NCI-H2081 treated with DMSO at 0.1 percent for 48 hours (cell line): Measurements from ENCODE around the gene PUSL1.

Source experiments
- DNase-seq: peaks from one replicate; lab custom pipeline; 2025; lab: John Stamatoyannopoulos, UW

PUSL1 gene, protein sequence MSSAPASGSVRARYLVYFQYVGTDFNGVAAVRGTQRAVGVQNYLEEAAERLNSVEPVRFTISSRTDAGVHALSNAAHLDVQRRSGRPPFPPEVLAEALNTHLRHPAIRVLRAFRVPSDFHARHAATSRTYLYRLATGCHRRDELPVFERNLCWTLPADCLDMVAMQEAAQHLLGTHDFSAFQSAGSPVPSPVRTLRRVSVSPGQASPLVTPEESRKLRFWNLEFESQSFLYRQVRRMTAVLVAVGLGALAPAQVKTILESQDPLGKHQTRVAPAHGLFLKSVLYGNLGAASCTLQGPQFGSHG

DNA sequence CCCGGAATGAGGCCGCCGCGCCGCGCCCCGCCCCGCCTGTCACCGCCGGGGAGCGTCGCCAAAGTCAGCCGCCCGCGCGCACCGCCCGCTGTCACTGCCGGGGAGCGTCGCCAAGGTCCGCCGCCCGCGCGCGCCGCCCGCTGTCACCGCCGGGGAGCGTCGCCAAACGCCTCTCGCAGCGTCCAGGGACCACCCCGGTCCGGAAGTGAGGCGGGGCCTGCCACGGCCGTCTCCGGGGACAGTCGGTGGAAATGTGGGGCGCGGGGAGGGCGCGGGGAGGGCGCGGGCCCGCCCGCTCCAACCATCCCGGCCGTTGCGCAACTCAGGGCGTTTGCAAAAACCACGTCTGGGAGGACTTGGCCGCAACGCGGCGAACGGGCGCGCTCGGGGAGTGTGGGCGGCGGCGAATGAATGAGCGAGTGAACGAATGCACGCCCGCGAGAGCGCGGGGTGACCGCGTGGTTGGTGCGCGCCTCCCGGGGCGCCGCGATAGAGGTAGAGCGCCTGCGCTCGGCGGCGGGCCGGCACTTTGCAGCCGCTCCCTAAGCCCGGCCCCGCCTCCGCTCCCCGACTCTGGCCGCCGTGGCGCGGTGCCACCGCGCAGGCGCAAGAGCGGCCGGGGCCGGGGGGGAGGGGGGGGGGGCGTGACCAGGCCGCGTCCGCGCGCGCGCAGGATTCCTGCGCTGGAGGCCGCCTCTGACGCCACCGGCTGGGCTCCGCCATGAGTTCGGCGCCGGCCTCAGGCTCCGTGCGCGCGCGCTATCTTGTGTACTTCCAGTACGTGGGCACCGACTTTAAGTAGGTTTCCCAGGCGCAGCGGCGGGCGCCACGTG, at the start of gene PUSL1, which contains the start of gene ACAP3:
Gene PUSL1 (plus strand): TSS at position 675 of the 833 bp plus-strand sequence. CDS start 47 bp downstream, at position 722.
Gene ACAP3 (minus strand): TSS at position 8 of the 833 bp plus-strand sequence. CDS start 115 bp downstream, outside the sequence.
- peak; percentile 58 for DNase-seq

DNA sequence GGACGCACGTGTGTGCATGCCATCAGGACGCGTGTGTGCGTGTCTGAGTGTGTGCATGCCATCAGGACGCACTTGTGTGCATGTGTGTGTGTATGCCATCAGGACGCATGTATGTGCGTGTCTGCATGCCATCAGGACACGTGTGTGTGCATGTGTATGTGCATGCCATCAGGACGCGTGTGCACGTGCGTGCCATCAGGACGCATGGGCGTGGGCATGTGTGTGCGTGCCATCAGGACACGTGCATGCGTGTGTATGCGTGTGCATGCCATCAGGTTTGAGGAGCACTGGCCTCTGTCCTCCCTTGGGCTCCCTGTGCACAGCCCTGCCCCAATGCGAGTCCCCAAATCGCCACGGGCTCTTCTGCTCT, 49.3 kb upstream of the PUSL1 start:
- DNase-seq, result no peak

DNA sequence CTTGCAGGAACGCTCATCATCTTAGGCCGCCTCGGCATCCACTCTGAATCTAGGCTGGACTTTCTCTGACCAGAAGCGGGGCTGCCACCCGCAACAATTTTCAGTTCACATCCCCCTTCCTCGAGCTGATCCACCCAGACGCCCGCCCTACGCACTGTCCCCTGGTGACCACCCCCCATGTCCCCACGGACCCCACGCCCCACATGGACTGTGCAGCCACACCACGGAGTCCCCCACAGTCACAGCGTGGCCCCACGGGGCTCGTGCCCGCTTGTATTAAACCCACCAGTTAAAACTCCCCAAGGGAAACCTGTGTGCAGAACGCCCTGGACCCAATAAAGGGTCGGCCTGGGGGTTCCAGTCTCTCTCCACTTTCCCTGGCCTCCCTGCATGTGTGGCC, 48.9 kb upstream of the PUSL1 start:
- DNase-seq, result no peak

DNA sequence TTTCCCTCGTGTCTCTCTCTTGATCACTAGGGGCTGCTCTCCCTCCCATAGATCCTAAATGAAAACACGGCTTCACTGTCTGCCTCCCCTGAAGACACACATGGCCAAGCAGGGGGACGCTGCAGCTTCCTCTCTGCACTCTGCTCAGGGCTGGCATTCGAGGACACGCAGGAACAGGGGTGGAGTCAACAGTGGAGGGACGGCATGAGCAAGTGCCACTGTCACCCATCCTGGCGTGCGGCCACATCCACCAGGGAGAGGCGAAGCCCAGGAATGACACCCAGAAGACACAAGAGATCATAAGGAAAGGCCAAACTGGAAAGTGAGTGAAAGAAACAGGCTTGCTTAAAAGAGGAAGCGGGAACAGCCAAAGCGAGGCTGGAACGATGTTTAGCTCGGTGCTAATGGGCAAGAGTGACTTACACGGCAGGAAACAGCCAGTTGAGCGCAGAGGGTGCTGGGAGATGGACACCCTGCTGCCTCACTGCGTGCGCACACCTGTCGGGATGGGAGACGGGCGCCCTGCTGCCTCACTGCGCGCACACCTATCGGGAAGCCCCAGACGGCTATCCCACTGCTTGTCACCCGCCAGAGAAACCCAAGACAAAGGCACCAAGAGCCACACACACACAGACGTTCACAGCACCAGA, 48.3 kb upstream of the PUSL1 start:
- DNase-seq, result no peak

DNA sequence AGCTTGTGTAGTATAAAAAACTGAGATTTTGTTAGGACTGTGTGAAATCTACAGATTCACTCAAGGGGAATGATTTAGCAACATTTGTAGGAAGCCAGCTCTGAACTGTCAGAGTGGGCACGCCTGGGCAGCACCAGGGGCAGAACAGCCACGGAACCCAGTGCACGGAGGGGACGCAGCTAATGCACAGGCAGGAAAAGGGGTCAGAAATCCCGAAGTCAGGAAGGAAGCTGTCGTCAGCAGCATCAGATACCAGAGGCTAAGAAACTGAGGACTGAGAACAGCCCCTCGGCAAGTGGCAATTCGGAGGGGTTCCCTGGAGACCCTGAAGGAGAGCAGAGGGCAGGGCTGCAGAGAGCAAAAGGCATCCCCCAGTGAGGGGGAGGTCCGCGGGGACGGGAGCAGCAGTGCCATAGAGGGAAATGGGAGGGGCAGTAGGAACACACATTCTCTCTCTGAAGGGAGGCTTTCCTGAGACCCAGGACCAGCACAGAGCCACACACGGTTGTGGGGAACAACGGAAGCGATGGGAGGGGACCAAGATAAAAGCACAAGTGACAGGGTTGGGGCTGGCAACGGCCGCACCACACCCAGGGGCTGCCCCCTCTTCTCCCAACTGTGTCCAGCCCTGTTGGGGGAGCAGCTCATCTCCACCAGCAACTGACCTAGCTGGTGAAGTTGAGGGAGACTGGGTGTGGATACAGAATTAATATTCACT, 47.4 kb upstream of the PUSL1 start:
- DNase-seq, result no peak

DNA sequence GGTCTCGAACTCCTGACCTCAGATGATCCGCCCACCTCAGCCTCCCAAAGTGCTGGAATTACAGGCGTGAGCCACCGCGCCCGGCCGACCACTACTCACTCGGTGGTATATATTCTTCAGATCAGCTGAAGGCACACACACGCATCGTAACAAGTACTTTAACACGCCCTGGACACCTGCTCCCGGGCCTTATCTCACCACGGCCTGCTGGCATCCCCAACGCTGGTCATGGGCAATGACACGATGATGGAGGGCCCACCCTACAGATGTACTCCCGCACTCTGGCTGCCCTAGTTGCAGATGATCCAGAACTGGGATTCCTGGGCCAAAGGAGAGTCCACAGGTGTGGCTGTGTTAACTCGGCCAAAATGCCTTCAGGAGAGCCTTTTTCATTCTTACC, 46.3 kb upstream of the PUSL1 start:
- DNase-seq, result no peak

DNA sequence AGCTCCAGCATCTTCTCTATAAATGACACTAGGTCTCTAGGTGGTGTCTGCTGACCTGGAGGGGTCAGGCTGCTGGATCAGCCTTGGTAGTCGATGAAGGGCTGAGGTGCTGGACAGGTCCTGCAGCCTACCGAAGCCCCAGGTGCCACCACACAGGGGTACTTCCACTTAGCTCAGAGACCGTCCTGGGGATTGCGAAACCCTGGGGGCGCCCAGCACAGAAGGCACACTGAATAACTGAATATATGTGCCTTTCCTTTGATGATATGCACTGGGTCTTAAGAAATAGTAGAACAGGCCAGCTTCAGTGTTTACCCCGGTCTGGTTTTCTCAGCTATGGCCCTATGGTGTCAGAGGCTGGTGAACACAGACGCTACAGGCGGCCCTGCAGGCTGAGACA, 45.6 kb upstream of the PUSL1 start:
- DNase-seq, result no peak

DNA sequence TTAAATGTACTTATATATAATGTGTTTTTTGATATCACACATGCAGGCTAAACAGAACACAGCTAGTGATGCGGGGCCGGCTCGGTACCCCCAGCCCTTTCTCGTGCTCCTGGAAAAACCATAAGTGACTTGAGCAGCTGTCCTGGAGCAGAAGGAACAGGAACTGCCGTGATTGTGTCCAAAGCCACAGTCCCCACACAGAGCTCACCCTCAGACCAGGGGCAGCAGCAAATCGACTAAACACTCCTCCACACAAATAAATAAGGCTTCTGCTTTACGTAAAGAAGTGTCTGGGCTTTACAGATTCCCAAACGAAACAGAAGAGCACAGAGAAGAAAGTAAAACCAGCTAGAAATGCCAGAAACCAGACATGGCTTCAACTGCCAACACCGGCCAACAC, 44.4 kb upstream of the PUSL1 start:
- no peak for DNase-seq

DNA sequence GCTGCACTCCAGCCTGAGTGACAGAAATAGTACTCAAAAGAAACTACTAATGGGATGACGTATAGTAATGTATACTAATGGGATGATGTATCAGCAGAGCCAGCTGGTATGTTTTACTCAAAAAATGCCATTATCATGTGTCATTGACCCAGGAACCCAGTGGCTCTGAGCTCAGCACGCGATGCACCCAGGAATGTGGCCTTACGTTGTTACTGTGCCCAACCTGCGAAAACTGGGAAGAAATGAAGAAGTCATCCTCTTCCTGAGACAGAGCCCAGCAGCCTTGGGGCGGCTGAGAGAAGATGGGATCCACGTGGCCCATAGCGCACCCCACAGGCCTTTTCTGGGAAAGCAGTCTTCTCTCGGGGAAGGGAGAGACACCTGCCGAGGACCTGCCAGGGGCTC, 43.5 kb upstream of the PUSL1 start:
- no peak for DNase-seq

DNA sequence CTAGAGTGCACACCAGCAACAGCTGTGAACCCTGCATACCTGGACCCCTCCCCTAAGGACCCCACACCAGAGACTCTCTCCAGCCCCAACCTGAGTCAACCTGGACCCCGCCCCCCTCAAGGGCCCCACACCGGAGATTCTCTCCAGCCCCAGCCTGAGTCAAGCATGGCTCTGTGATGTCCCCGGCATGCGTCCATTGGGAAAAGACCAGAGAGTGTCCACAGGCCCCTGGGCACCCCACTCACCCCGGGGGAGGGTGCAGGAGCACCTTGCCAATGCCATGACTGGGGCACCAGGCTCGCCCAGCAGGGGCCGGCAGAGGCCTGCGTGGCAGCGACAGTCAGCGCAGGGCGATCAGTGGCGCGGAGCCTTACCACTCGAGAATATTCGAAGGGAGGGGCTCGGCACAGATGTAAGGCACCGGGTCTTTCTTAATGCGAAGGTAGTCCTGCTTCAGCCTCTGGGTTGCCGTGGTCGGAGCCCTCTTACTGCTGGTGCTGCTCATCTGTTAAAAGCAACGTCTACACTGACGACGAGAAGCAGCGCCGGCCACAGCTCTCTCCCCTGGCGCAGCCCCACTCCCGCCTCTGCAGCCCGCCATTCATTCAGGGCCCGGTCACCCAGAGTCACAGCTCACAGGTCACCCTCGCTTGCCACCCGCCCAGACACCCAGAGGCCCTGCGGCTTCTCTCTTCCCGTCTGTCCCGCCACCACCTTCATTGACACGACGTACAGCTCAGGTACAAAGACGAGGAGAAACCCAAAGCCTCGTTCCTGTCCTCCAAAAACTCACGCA, 40.7 kb upstream of the PUSL1 start:
- DNase-seq, result no peak

DNA sequence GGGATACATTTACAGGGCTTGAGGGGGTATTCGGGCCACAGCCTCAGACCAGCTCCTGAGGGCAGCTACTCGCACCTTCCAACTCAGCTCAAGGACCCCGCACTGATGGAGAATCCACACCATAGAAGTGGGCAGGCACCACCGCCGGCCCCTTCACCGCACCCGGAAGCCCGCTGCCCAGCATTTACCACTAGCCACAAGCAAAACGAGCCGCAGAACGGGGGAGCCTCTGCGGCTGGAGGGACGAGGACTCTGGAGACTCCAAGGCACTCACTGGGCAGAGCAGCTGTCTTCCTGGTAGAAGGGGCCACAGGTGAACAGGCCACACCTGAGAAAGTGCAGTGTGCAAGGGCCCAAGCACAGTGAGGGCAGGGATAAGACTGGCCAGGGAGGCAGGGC, 40.1 kb upstream of the PUSL1 start:
- no peak for DNase-seq

DNA sequence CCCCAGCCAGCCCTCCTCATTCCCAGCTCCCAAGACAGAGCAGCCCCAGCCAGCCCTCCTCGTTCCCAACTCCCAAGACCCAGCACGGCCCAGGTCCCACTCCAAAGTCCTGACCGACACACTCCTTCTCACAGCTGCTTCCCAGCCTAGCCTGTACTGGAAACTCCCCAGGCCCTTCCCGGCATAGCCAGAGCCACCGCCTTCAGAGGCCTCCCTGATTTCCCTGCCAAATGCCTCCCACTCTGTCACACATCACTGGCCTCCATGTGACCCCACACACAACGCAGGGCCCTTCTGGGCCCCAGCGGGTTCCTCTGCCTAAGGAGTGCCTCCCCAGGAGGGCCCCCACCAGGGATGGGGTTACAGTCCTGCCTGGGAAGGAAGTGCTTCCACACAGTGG, 37.6 kb upstream of the PUSL1 start:
- no peak for DNase-seq

DNA sequence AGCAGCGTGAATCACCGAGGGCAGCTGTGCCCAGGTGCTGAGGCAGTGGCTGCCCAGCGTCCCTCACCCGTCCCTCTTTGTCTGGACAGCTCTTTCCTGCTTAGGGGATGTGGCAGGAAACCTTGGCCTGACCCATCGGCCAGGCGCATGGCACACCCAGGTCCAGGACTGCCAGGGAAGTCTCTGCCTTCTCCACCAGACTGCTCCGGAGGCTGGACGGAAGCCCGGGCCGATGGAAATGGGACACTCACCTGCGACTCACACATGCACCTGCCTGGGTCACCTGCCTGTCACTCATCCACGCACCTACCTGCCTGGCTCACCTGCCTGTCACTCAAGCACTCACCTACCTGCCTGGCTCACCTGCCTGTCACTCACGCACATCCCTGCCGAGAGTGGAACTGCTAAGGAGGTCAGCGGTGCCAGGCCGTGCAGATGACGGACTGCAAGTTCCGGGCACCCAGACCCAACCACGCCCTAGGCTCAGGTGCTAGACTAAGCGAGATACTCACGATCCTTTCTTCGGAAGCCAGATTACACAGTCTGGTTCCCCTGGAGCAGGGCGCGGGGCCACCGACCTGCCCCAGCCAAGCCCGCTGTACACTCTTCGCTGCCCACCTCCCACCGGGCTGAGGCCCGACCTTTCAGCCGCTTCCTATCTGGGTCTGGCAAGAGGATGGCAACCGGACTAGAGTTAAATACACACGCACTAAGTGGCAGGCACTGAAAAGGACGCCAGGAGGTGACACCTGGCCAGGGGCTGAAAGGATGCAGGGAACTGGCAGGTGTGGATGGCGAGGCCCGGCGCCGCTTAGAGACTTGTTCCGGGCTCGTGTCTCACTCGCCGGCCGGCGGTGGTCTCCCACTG, 35.8 kb upstream of the PUSL1 start:
- DNase-seq, result no peak

DNA sequence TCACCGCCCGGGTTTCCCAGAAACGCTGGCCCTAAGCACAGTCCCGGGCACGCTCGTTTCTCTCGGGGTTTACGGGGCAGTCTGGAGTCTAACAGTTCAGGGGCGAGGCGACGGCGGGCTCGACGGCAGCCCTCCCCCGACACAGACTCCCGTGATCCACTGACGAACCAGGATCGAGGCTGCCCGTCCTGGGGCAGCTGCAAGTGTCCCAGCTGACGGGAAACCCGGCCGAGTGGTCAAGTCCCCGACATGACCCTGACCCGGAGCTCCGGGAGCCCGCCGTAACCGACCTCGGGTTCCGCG, 35.2 kb upstream of the PUSL1 start:
- DNase-seq, result no peak

DNA sequence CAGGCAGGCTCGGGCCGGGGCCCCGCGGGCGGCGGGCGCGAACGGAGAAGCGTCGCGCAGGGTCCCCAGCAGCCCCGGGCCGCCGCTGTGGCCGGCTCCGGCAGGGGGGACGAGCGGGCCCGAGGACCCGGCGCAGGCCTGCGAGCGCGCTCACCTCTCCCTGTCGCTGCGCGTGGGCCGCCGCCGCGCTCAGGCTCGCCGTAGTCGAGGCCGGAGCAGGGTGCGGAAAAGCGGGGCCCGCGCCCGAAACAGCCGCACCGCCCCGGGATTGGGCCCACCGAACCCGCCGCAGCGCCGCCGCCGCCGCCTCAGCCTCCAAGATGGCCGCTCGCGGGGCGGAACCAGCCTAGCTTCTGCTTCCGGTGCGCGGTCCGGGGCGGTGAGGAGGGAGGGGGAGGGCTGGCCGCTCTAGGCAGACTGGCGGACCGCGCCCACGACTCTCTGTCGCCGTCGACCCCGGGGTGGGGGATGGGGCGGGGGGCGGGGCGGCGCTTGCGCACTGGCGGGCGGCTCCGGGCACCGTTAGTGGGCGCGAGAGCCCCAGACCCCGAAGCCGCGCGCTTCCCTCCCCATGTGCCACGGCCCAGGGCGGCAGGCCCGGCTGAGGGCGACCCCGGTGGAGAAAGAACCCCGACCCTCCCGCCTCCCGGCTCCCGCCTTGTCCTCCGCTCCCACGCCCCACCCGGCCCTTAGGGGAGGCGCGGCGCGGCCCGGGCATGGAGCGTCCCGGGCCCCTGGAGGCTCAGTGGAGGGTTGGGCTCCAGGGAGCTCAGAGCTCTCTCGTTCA, 34.7 kb upstream of the PUSL1 start, which contains the start of gene UBE2J2:
Gene UBE2J2 (minus strand): TSS at position 343 of the 787 bp plus-strand sequence. CDS start 5,862 bp downstream, outside the sequence.
- peak; percentile 63 for DNase-seq

DNA sequence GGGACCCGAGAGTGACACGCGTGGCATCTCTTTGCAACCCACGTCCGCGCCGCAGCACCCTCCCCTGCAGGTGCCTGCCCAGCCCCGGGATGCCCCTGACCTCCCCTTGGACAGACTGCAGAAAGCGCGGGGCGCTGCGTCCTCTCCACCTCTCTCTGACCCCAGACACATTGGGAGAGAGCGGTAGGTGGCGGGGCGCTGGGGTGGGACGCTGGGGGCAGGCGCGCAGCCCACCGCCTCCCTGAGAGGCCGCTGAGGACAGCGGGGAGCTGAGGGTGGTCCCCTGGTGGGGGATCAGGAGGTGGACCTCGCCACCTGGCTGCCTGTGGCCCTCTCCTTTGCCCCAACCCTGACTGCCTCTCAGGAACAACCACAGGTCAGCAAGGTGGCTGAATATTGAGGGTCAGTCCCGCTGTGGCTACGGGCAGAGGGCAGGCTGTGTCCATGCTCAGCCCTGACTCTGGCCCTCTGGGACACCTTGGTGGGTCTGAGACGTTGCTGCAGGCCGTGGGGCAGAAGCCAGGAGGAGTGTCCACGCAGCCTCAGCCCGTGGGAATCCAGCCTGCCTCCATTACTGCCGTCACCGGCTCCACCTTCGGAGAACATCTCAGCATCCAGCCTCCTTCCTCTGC, 34.0 kb upstream of the PUSL1 start:
- DNase-seq, result no peak

DNA sequence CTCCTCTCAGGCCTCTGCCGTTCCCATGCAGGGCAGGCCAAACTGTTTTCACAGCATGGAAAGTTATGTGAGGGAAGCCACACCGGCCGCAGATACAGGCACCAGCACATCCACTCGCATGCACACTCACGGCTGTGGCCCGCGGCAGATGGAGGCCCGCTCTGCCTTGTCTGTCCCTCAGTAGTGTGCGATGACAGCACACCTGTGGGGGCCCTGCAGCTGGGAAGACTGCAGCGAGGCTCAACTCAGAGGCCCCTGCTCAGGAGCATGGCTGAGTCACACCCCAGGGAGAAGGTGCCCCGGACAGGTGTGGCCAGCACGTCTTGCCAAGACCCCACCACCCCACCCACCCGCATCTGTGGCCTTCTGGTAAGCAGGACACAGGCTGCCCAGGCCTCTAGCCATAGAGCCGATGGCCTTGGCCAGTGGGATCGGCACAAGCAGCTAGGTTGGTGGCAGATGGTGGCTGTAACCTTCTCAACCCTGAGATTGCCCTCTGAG, 33.4 kb upstream of the PUSL1 start:
- no peak for DNase-seq

DNA sequence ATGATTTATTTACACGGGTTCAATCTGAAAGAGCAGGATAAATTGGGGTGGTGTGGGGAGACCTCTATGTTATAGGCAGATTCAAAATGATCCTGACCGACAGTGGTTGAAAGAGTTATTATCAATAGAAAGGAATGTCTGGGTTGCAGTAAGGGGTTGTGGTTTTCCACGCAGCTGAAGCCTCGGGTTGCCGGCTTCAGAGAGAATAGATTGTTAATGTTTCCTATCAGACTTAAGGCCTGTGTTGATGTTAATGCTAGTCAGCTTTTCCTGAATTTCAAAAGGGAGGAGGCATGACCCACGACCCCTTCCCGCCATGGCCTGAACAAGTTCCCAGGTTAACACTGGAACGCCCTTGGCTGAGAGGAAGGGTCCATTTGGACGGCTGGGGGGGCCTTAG, 32.6 kb upstream of the PUSL1 start:
- no peak for DNase-seq

DNA sequence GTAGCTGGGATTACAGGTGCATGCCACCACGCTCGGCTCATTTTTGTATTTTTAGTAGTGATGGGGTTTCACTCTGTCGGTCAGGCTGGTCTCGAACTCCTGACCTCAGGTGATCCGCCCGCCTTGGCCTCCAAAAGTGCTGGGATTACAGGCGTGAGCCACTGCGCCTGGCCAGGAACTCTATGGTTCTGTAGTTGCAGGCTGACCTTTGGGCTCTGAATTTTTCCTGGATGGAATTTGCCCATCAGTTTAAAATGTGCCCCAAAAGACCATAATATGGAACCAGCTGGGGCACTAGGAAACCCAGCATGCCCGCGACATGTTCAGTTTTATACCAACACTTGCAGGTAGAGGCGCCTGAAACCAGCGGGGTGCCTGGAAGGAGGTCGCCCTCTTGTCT, 29.8 kb upstream of the PUSL1 start:
- DNase-seq, result no peak
